ENCODE results near the gene MRPL33. TPM values are rescaled to one million over a fixed set of nuclear protein-coding genes. Genes with fewer than 3 reads are reported as not detected.

Gene MRPL33
- total RNA-seq, 2 experiments from 2014 or later = 47.9 to 57.8 TPM

GRCh38 chr2:27823135-27823534, 51.6 kb downstream of the MRPL33 start:
- no peaks in the 10 kb centered on the region for H3K27me3 Mint-ChIP-seq (ENCODE audit: low read depth)
- no peak for DNase-seq
- ChIA-PET POLR2A (no interaction called here), CTCF (no interaction called here)
- peaks cover 2% of the 10 kb centered on the region for H3K36me3 Mint-ChIP-seq (ENCODE audit: low read depth)
- H3K9me3 Mint-ChIP-seq (ENCODE audit: insufficient read depth) = no peaks in the 10 kb centered on the region
- no peak for ATAC-seq
- H3K27ac Mint-ChIP-seq = no peak overlapping the region
- H3K4me3 Mint-ChIP-seq = no peak overlapping the region
- no peaks in the 10 kb centered on the region for H3K4me1 Mint-ChIP-seq (ENCODE audit: low read depth)

DNA sequence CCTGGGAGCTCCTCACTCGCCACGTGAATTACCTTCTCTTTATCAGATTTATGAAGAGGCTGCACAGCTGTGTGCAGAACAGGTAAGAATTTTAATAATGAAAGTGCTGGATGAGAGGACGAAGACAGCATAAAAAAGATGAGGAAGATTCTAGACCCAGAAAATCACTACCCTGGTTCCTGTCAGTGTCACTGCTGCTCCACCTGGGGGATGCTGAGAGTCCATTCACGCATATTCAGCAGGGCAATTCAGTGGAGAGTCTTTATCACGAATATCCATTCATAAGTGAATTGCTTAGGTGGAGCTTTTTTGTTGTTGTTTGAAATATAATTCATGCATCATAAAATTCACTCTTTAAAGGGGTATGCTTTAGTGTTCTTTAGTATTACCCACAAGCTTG, 52.0 kb downstream of the MRPL33 start:
- Mint-ChIP-seq H3K4me1 (ENCODE audit: low read depth) (no peaks in the 10 kb centered on the region), H3K27ac (no peak overlapping the region), H3K27me3 (ENCODE audit: low read depth) (no peaks in the 10 kb centered on the region), H3K36me3 (ENCODE audit: low read depth) (peaks cover 2% of the 10 kb centered on the region), H3K9me3 (ENCODE audit: insufficient read depth) (no peaks in the 10 kb centered on the region), H3K4me3 (no peak overlapping the region)
- ChIA-PET CTCF (no interaction called here), POLR2A (no interaction called here)
- DNase-seq (no peak), ATAC-seq (no peak)

- CTCF ChIA-PET = no interaction called here
- POLR2A ChIA-PET = no interaction called here
- ATAC-seq (no peak), DNase-seq (no peak)
- no peaks in the 10 kb centered on the region for H3K9me3 Mint-ChIP-seq (ENCODE audit: insufficient read depth)
- peaks cover 2% of the 10 kb centered on the region for H3K36me3 Mint-ChIP-seq (ENCODE audit: low read depth)
- H3K27me3 Mint-ChIP-seq (ENCODE audit: low read depth) = no peaks in the 10 kb centered on the region
- no peak overlapping the region for H3K27ac Mint-ChIP-seq
- H3K4me1 Mint-ChIP-seq (ENCODE audit: low read depth) = no peaks in the 10 kb centered on the region
- no peak overlapping the region for H3K4me3 Mint-ChIP-seq
Measured at GRCh38 chr2:27824401-27824800, 52.9 kb downstream of the MRPL33 start.

DNA sequence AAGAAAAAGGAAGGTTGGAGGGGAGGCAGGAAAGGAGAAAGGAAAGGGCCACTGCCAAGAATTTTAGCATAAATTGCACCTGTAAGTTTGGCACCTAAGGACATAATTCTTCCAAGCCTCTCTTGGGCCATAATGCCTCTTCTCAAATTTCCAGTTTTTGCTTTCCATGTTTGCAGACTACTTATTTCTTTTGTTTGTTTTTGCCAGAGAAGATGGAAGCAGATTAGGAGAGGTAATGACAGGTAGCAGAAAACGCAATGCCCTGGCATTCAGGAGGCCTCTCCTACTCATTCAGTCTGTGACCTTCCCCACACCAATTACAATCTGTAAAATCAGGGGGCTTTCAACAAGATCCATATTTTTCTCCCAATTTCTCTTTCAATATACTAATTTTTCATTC, 56.8 kb downstream of the MRPL33 start:
- CTCF ChIA-PET = no interaction called here
- Mint-ChIP-seq H3K36me3 (ENCODE audit: low read depth) (peaks cover 5% of the 10 kb centered on the region), H3K27ac (no peak overlapping the region), H3K9me3 (ENCODE audit: insufficient read depth) (peaks cover 6% of the 10 kb centered on the region), H3K4me1 (ENCODE audit: low read depth) (no peaks in the 10 kb centered on the region), H3K4me3 (no peak overlapping the region), H3K27me3 (ENCODE audit: low read depth) (no peaks in the 10 kb centered on the region)
- ATAC-seq (no peak), DNase-seq (no peak)
- POLR2A ChIA-PET = no interaction called here

Other genes with a start within 250 kb of the MRPL33 start
- 10 to 100 TPM; 37.0 to 39.0 TPM for gene ZNF512, start 188.7 kb upstream of the MRPL33 start, total RNA-seq
- 1 to 10 TPM; 1.5 to 1.6 TPM for gene CCDC121, start 142.7 kb upstream of the MRPL33 start, total RNA-seq
- gene GPN1, start 142.7 kb upstream of the MRPL33 start, total RNA-seq = 10 to 100 TPM; 39.7 to 41.4 TPM
- gene SUPT7L, start 108.1 kb upstream of the MRPL33 start, total RNA-seq = 10 to 100 TPM; 30.1 to 30.8 TPM
- gene SLC4A1AP, start 107.8 kb upstream of the MRPL33 start, total RNA-seq = 10 to 100 TPM; 24.2 to 25.2 TPM
- gene RBKS, start 118.7 kb downstream of the MRPL33 start, total RNA-seq = 1 to 10 TPM; 1.5 to 1.6 TPM
- gene BABAM2, start 119.0 kb downstream of the MRPL33 start, total RNA-seq = 10 to 100 TPM; 47.0 to 49.0 TPM

Data from activated CD8-positive, alpha-beta T cell treated with anti-CD3 and anti-CD28 coated beads, Interleukin-2, amount 10 ng/mL, durations not matched to agents 7 days and 5 days (primary cell).